WI38 (cell line): ENCODE data around the gene IRS1.

ENCODE experiments used
- H3K4me3 ChIP-seq: 2 replicates; pipeline ENCODE4 v1.5.1; 2011; ENCODE audit warnings: low read depth, mild to moderate bottlenecking, control low read depth, low read length
- TF ChIP-seq, protein P1 (sequence below): IDR thresholded peaks from 2 replicates; pipeline ENCODE4 v1.5.1; 2012; ENCODE audit warnings: low read depth, mild to moderate bottlenecking, control low read depth, low read length

IRS1 gene

DNA sequence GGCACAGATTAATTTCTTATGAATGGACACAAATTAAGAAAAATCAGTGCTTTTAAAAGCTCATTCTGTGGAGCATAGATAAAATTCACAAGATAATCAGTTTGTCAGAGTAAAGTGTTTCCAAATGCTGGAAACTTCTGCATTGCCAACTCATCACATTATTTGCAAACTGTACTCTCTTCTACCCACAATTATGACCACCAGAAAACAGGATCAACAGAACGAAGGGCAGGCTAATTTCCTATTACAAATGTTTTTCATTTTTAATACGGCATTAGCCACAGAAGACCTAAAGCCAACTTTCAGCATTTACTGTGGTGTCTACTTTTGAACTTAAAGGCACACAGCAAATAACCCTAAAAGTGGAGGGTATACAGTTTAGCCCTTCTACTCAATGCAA lies 6.0 kb downstream of the IRS1 start:
- H3K4me3 ChIP-seq = peak overlapping the region; percentile 73
- TF ChIP-seq, protein P1, sequence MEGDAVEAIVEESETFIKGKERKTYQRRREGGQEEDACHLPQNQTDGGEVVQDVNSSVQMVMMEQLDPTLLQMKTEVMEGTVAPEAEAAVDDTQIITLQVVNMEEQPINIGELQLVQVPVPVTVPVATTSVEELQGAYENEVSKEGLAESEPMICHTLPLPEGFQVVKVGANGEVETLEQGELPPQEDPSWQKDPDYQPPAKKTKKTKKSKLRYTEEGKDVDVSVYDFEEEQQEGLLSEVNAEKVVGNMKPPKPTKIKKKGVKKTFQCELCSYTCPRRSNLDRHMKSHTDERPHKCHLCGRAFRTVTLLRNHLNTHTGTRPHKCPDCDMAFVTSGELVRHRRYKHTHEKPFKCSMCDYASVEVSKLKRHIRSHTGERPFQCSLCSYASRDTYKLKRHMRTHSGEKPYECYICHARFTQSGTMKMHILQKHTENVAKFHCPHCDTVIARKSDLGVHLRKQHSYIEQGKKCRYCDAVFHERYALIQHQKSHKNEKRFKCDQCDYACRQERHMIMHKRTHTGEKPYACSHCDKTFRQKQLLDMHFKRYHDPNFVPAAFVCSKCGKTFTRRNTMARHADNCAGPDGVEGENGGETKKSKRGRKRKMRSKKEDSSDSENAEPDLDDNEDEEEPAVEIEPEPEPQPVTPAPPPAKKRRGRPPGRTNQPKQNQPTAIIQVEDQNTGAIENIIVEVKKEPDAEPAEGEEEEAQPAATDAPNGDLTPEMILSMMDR = no peak

DNA sequence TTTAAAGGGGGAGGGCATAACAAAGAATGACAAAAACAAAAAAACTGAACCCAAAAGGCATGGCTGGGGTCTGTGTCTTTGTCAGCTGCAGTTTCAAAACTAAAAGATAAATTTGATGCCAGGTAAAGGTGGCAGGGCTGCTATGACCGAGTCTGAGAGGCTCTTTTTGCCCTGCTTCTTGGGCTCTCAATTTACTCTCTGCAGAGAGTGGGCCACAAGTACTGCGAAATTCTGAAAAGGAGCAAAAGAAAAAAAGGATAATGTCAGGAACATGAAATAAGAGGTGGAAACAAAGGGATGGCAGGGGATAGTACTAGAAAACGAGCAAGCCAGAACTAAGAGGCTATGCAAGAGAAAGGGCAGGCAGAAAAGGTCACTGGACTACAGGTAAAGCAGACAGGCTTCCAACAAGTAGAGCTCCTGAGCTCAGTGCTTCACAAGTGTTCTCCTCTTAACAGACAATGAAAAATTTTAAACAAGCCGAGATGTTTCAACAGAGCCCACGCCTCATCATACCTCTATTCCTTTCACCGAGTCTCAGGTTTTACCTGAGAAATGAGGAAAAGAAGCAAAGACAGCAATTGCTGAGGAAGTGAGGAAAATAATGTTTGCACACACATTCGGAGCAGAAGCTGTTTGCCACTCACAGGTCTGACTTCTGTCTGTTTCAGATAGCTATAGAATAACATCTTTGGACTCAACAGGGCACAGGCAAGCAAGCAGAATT lies 7.3 kb downstream of the IRS1 start:
- H3K4me3 ChIP-seq = peak overlapping the region; percentile 73
- TF ChIP-seq, protein P1 = no peak

DNA sequence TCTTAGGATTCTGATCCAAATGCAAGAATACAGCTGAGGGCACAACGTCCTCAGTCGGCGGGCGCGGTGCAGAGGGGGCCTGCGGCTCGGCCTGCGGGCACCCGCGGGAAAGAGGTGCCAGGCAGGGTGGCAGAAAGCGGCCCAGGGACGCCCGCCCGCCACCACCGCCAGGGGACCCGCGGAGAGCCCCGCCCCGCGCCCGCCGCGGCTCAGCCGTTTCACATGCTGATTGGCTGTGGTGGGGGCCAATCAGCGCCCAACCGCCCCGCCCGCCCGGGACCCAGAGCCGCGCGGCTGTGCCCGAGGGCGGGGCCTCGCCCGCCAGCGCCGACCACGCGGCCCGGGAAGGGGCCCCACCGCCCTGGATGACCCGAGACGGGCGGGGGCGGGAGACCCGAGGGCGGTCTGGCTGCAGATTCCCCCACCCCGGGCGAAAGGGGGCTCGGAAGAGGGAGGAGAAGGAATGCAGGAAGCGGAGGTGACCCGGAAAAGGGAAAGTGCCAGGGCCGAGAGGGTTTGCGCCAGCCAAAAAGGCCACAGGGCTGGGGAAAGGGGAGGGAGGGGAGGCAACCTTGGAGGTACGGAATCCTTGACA lies 8.0 kb downstream of the IRS1 start:
- H3K4me3 ChIP-seq = peak overlapping the region; percentile 73
- TF ChIP-seq, protein P1 = no peak; the same call in 1 of the 2 replicates

DNA sequence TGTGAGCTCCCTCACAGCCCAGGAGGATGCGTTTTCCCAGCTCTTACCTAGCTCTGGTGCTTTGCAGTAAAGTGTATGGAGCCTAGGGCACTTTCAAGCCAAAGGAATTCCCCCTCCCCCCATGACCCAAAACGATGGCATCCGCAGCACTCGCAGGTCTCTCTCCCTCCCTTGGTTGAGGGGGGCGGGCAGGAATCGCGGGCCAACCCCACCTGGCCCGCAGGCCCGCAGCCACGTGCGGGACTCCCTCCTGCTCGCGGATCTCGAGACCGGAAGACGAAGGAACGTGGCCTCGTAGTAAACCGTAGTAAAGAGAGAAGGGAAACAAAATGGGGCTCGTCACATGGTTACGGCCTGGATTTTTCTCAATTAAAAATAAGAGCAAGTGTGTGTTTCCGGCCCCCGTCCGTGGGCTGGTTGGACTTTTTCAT lies 8.5 kb downstream of the IRS1 start:
- TF ChIP-seq, protein P1 = no peak
- H3K4me3 ChIP-seq = peak overlapping the region; percentile 51

DNA sequence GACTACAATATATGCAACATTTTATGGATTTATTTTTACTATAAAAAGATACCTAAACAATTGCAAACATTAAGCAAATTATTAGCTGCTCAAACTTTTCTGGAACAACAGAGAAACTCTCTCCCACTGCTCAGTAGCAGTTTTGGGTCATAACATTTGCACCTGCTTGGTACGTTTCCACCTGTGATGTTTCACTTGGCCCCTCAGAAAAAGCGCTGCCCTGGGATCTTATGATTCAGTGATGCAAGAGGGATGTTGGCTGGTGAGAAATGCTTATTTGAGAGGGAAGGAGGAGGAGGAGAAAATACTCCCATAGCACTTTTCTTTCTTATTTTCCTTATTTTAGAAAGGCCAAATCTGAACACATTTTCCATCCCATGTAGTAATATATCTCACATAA lies 9.2 kb downstream of the IRS1 start:
- TF ChIP-seq, protein P1 = no peak
- peak overlapping the region; percentile 51 for H3K4me3 ChIP-seq

DNA sequence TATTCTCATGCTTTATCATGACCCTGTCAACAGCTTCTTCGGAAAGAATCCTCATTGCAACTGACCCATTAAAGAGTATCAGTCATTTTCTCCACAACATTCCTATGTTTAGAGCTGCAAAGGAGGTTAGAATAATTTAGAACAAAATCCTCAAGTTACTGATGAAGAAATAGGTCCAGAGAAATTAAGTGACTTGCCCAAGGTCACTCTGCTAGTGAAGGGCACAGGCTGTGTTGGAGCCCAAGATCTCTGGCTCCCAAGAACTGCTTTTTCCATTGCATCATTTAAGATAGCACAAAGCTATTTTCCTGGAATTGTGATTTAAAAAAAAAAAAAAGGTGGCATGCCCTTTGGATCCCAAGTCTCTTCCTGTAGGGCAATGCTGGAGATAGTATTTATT lies 9.6 kb downstream of the IRS1 start:
- H3K4me3 ChIP-seq = no peak overlapping the region; the same call in 1 of the 2 replicates

More for the DNA sequence above, 9.6 kb downstream of the IRS1 start:
- TF ChIP-seq, protein P1 = no peak
